MM.1S (cell line): ENCODE measurements around the gene AP1M1.

Experiments
- DNase-seq: peaks from one replicate; pipeline ENCODE4 v3.0.0-alpha.2; 2015
- H2AFZ ChIP-seq: fragments of 300-600 bp; sonication (generic); 2 replicates; pipeline ENCODE4 v1.6.0; 2016; ENCODE audit warnings: antibody characterized with exemption, low read length
- H3F3A ChIP-seq: fragments of 300-600 bp; sonication (generic); 2 replicates; pipeline ENCODE4 v1.6.1; 2016; ENCODE audit warnings: mild to moderate bottlenecking, antibody characterized with exemption, low read length, moderate library complexity, mixed read lengths; ENCODE audit not compliant: insufficient read depth
- H3K27ac ChIP-seq: fragments of 300-600 bp; sonication (generic); 2 replicates; pipeline ENCODE4 v1.5.1; 2016; ENCODE audit warnings: mild to moderate bottlenecking, low read length
- H3K27me3 ChIP-seq: fragments of 300-600 bp; sonication (generic); replicated peaks from 2 replicates; pipeline ENCODE4 v1.6.0; 2016; ENCODE audit warnings: low read length; ENCODE audit not compliant: insufficient read depth
- H3K36me3 ChIP-seq: fragments of 300-600 bp; sonication (generic); replicated peaks from 2 replicates; pipeline ENCODE4 v1.6.1; 2016; ENCODE audit warnings: mild to moderate bottlenecking, low read length, mixed read lengths; ENCODE audit not compliant: insufficient read depth
- H3K4me1 ChIP-seq: fragments of 300-600 bp; sonication (generic); 2 replicates; pipeline ENCODE4 v1.6.1; 2016; ENCODE audit warnings: low read length, mixed read lengths
- H3K4me2 ChIP-seq: fragments of 300-600 bp; sonication (generic); 2 replicates; pipeline ENCODE4 v1.6.0; 2016; ENCODE audit warnings: low read depth, low read length
- H3K4me3 ChIP-seq: fragments of 300-600 bp; sonication (generic); 2 replicates; pipeline ENCODE4 v1.5.1; 2016; ENCODE audit warnings: low read length, mixed read lengths
- H3K79me2 ChIP-seq: fragments of 300-600 bp; sonication (generic); 2 replicates; pipeline ENCODE4 v1.6.1; 2016; ENCODE audit warnings: mixed run types, low read length, mixed read lengths
- H3K9ac ChIP-seq: fragments of 300-600 bp; sonication (generic); 2 replicates; pipeline ENCODE4 v1.6.1; 2016; ENCODE audit warnings: low read length, mixed read lengths
- H3K9me2 ChIP-seq: fragments of 300-600 bp; sonication (generic); replicated peaks from 2 replicates; pipeline ENCODE4 v1.6.1; 2016; ENCODE audit warnings: mild to moderate bottlenecking, low read length, mixed read lengths; ENCODE audit not compliant: insufficient read depth
- H3K9me3 ChIP-seq: fragments of 300-600 bp; sonication (generic); replicated peaks from 2 replicates; pipeline ENCODE4 v1.6.1; 2016; ENCODE audit warnings: mild to moderate bottlenecking, low read length, mixed read lengths; ENCODE audit not compliant: insufficient read depth
- H4K20me1 ChIP-seq: fragments of 300-600 bp; sonication (generic); 2 replicates; pipeline ENCODE4 v1.6.1; 2016; ENCODE audit warnings: mild to moderate bottlenecking, low read length, moderate library complexity, mixed read lengths; ENCODE audit not compliant: insufficient read depth
- CTCF ChIP-seq: fragments of 300-600 bp; sonication (generic); IDR thresholded peaks from 2 replicates; pipeline ENCODE4 v1.5.1; 2016; ENCODE audit warnings: antibody characterized with exemption, low read length, mixed read lengths
- EZH2 ChIP-seq: fragments of 300-600 bp; sonication (generic); optimal IDR thresholded peaks from 2 replicates; pipeline ENCODE3; 2017; ENCODE audit warnings: low read depth, mild to moderate bottlenecking, antibody characterized with exemption, low read length, mixed read lengths
- EZH2phosphoT487 ChIP-seq: fragments of 300-600 bp; sonication (generic); IDR thresholded peaks from 2 replicates; pipeline ENCODE4 v1.6.1; 2018; ENCODE audit warnings: antibody characterized with exemption, low read length

Gene AP1M1

DNA sequence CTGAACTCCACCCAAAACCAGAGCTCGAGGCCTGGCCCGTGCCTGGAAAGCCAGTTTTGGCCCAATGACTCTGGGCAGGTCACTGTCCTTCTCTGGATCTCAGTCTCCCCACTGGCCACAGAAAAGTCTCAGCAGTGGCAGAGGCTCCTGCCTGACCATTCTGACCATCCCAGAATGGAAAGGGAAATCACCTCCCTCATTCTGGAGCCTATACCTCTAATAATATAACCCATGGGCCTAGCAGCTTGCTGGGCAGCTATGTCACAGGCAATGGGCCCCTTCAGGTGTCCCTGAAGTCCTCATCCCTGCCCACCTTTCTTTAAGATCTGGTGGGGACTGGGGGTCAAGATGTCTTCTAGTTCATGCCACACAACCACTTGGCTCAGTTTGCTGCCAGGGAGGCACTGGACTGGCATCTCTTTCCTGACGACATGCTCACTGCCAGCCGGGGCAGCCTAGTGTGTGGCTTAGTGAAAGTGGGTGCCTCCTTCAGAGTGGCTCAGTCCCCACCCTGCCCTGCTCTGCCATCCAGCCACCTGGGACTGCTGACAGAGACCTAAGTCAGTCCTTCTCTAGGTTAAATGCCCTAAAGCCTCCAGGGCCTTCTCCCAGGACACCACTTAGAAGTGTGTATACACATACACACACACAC, 62.6 kb downstream of the AP1M1 start:
- DNase-seq = no peak
- H3F3A ChIP-seq = no peaks in the 10 kb centered on the region; the same call in 1 of the 2 replicates
- no peaks in the 10 kb centered on the region for H3K79me2 ChIP-seq
- H3K27me3 ChIP-seq = peaks cover 3% of the 10 kb centered on the region
- TF ChIP-seq CTCF (no peak), EZH2 (no peak), EZH2phosphoT487 (no peak)
- peaks cover 13% of the 10 kb centered on the region for H3K4me1 ChIP-seq
- no peaks in the 10 kb centered on the region for H4K20me1 ChIP-seq
- no peaks in the 10 kb centered on the region for H3K36me3 ChIP-seq
- H3K27ac ChIP-seq = peak overlapping the region; percentile 30; the same call in 1 of the 2 replicates
- peak overlapping the region; percentile 40; the same call in 1 of the 2 replicates for H3K4me2 ChIP-seq
- H3K9ac ChIP-seq = no peak overlapping the region
- H3K9me2 ChIP-seq = no peaks in the 10 kb centered on the region
- no peaks in the 10 kb centered on the region for H3K9me3 ChIP-seq
- H3K4me3 ChIP-seq = no peak overlapping the region
- H2AFZ ChIP-seq = peak overlapping the region; percentile 35; the same call in 1 of the 2 replicates

GRCh38 chr19:16260812-16261161, 63.1 kb downstream of the AP1M1 start:
- H3K4me3 ChIP-seq = no peak overlapping the region
- H3K4me2 ChIP-seq = no peak overlapping the region
- H3K9ac ChIP-seq = no peak overlapping the region
- TF ChIP-seq EZH2phosphoT487 (no peak), EZH2 (no peak), CTCF (no peak)
- no peaks in the 10 kb centered on the region for H3K9me2 ChIP-seq
- no peaks in the 10 kb centered on the region for H3K36me3 ChIP-seq
- no peaks in the 10 kb centered on the region; the same call in 1 of the 2 replicates for H3F3A ChIP-seq
- H3K79me2 ChIP-seq = no peaks in the 10 kb centered on the region
- H3K9me3 ChIP-seq = no peaks in the 10 kb centered on the region
- no peak overlapping the region for H3K27ac ChIP-seq
- H2AFZ ChIP-seq = no peak overlapping the region
- H3K27me3 ChIP-seq = peaks cover 3% of the 10 kb centered on the region
- peaks cover 13% of the 10 kb centered on the region for H3K4me1 ChIP-seq
- no peak for DNase-seq
- no peaks in the 10 kb centered on the region for H4K20me1 ChIP-seq

DNA sequence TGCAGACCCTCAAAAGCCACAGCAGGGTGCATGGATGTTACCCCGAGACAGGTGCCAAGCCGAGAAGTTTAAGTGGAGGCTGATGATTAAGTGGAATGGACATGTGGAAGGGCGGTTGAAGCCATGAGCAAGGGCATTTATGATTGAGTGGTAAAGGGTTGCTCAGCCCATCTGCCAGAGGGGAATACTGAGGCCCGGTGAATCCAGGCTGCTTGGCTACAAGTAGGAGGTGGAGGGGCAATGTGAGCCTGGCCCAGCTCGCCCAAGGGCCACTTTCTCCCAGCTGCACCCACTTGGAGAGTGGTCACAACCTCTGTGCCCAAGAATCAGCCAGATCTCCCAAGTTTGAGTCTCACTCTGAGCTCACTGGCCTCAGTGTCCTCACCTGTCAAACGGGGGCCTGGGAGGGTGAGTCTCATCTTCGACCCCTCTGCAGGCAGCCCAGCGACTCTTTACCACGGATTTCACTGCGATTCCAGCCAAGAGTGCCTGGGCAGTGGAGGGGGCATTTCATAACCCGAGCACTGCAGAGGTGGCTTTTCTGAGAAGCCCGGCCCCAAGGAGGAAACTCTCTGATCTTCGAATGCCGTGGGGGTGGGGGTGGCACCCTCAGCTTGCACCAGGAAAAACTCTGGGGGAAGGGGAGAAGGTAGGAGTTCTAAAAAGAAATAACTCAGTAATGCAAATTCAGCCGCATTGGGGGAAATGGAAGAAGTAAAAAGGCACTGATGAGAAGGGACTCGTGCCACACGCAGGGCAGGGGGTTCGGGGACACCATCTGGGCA, 64.1 kb downstream of the AP1M1 start:
- Histone ChIP-seq H3K36me3 (no peaks in the 10 kb centered on the region), H3K27ac (no peak overlapping the region), H4K20me1 (no peaks in the 10 kb centered on the region), H3K9ac (no peak overlapping the region), H3K9me3 (no peaks in the 10 kb centered on the region), H3K4me2 (no peak overlapping the region), H3K79me2 (no peaks in the 10 kb centered on the region), H3K27me3 (peaks cover 3% of the 10 kb centered on the region), H3K9me2 (no peaks in the 10 kb centered on the region), H3K4me3 (no peak overlapping the region), H2AFZ (no peak overlapping the region), H3K4me1 (peaks cover 13% of the 10 kb centered on the region), H3F3A (no peaks in the 10 kb centered on the region; the same call in 1 of the 2 replicates)
- DNase-seq = no peak
- no peak for TF ChIP-seq EZH2
- no peak for TF ChIP-seq CTCF
- no peak for TF ChIP-seq EZH2phosphoT487
